OCI-LY3 (cell line): ENCODE data around the gene SEPSECS.

Experiments used
- H2AFZ ChIP-seq: fragments of 200-600, 300-600 bp; shearing (Covaris generic); 2 replicates; pipeline ENCODE4 v1.6.0; 2014; ENCODE audit warnings: antibody characterized with exemption, low read depth, low read length
- H3K27ac ChIP-seq: fragments of 200-600, 300-600 bp; sonication (generic); 2 replicates; pipeline ENCODE4 v1.5.1; 2014; ENCODE audit warnings: mild to moderate bottlenecking, low read length, moderate library complexity, mixed read lengths
- H3K27me3 ChIP-seq: fragments of 200-600, 300-600 bp; sonication (generic); 2 replicates; pipeline ENCODE4 v1.6.1; 2014; ENCODE audit warnings: low read depth, low read length, mixed read lengths
- H3K36me3 ChIP-seq: fragments of 200-600, 300-600 bp; sonication (generic); replicated peaks from 2 replicates; pipeline ENCODE3; 2014; ENCODE audit warnings: low read depth, low read length, mixed read lengths
- H3K4me1 ChIP-seq: fragments of 300-600, 200-600 bp; sonication (generic); 2 replicates; pipeline ENCODE4 v1.6.1; 2014; ENCODE audit warnings: low read length, mixed read lengths
- H3K4me2 ChIP-seq: fragments of 200-600, 300-600 bp; sonication (generic); 2 replicates; pipeline ENCODE4 v1.6.1; 2014; ENCODE audit warnings: low read length, mixed read lengths
- H3K4me3 ChIP-seq: fragments of 300-600, 200-600 bp; sonication (generic); 2 replicates; pipeline ENCODE4 v1.5.1; 2014; ENCODE audit warnings: antibody characterized with exemption, mild to moderate bottlenecking, low read length, moderate library complexity
- H3K79me2 ChIP-seq: fragments of 300-600, 200-600 bp; shearing (Covaris generic); 2 replicates; pipeline ENCODE4 v1.6.1; 2014; ENCODE audit warnings: mild to moderate bottlenecking, low read length, mixed read lengths
- H3K9ac ChIP-seq: fragments of 300-600, 200-600 bp; shearing (Covaris generic); 2 replicates; pipeline ENCODE4 v1.6.0; 2014; ENCODE audit warnings: mild to moderate bottlenecking, low read length, moderate library complexity
- H3K9me3 ChIP-seq: fragments of 200-600, 300-600 bp; shearing (Covaris generic); 2 replicates; pipeline ENCODE4 v1.6.1; 2014; ENCODE audit warnings: low read length, mixed read lengths; ENCODE audit not compliant: insufficient read depth
- H4K20me1 ChIP-seq: fragments of 200-600, 300-600 bp; sonication (generic); 2 replicates; pipeline ENCODE4 v1.6.1; 2016; ENCODE audit warnings: low read length, mixed read lengths; ENCODE audit not compliant: insufficient read depth
- EZH2phosphoT487 ChIP-seq: fragments of 200-600 bp; shearing (Covaris generic); IDR thresholded peaks from 2 replicates; pipeline ENCODE4 v1.6.1; 2018; ENCODE audit warnings: antibody characterized with exemption, mixed run types, low read depth
- TF ChIP-seq, protein P1 (sequence below): fragments of 200-600, 300-600 bp; sonication (generic); IDR thresholded peaks from 2 replicates; pipeline ENCODE4 v1.5.1; 2014; ENCODE audit warnings: antibody characterized with exemption, low read length, low read depth

Gene SEPSECS

DNA sequence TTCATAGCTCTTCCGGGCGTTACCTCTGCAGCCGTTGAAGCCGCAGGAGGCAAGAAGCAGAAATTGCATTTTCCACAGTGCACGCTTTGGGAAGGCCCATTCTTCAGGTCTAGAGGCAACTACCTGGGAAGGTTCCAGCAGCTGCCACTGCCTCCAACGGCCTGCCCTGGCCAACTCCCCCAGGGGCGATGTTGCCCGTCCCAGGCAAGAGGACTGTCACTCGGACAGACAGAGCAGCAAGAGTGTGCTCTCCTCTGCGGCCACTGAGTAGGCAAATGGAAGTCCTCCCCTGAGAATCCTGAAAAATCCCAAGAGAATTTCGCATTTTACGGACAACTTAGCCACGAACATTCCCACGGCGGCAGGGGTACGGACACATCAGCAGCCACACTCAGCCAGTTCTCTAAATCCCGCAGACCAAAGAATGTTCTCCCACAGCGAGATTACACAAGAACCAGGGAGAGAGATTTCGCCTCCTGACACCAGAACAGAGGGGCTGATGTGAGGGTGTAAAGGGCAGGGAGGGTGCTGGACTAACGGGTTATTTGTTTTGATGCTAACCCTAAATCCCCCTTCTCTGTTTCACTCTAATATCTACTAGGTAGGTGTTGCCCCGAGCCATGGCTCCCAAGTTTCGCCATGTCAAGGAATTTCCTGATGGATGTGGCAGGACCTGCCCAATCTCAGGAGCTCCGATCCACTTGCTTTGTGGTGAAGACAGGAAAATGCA, 63.8 kb downstream of the SEPSECS start:
- H3K79me2 ChIP-seq = no peaks in the 10 kb centered on the region
- no peaks in the 10 kb centered on the region for H4K20me1 ChIP-seq
- H3K27ac ChIP-seq = no peak overlapping the region
- peaks cover 4% of the 10 kb centered on the region; the same call in 1 of the 2 replicates for H3K9me3 ChIP-seq
- no peak overlapping the region for H3K9ac ChIP-seq
- H3K27me3 ChIP-seq = no peaks in the 10 kb centered on the region
- H3K4me1 ChIP-seq = no peaks in the 10 kb centered on the region
- no peak overlapping the region for H3K4me2 ChIP-seq
- TF ChIP-seq, protein P1, sequence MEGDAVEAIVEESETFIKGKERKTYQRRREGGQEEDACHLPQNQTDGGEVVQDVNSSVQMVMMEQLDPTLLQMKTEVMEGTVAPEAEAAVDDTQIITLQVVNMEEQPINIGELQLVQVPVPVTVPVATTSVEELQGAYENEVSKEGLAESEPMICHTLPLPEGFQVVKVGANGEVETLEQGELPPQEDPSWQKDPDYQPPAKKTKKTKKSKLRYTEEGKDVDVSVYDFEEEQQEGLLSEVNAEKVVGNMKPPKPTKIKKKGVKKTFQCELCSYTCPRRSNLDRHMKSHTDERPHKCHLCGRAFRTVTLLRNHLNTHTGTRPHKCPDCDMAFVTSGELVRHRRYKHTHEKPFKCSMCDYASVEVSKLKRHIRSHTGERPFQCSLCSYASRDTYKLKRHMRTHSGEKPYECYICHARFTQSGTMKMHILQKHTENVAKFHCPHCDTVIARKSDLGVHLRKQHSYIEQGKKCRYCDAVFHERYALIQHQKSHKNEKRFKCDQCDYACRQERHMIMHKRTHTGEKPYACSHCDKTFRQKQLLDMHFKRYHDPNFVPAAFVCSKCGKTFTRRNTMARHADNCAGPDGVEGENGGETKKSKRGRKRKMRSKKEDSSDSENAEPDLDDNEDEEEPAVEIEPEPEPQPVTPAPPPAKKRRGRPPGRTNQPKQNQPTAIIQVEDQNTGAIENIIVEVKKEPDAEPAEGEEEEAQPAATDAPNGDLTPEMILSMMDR = no peak
- H3K4me3 ChIP-seq = no peak overlapping the region
- H3K36me3 ChIP-seq = no peaks in the 10 kb centered on the region
- H2AFZ ChIP-seq = no peak overlapping the region

DNA sequence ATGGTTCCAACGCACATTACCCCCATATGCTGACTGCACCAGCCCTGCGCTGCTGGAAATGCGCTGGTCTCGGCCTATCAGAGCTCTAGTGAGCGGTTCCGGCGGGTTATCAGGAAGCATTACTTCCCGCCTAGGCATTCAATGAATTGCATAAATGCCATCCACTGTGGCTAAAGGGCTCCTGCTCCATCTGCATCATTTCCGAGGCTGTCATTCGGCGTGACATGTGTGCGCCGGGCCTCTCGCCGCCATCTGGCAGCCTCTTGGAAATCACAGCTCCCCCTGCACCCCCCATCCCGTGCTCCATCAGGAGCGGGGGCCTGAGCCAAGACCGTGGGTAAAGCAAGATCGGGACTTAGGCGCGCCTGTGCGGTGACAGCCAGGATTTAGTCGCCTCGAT, 64.4 kb downstream of the SEPSECS start:
- H3K4me1 ChIP-seq = no peaks in the 10 kb centered on the region
- H3K36me3 ChIP-seq = no peaks in the 10 kb centered on the region
- no peak for TF ChIP-seq EZH2phosphoT487
- TF ChIP-seq, protein P1 = no peak
- H2AFZ ChIP-seq = no peak overlapping the region
- H4K20me1 ChIP-seq = no peaks in the 10 kb centered on the region
- no peak overlapping the region for H3K4me3 ChIP-seq
- no peaks in the 10 kb centered on the region for H3K27me3 ChIP-seq
- H3K4me2 ChIP-seq = no peak overlapping the region
- no peaks in the 10 kb centered on the region for H3K79me2 ChIP-seq
- H3K9ac ChIP-seq = no peak overlapping the region
- H3K27ac ChIP-seq = no peak overlapping the region
- peaks cover 4% of the 10 kb centered on the region; the same call in 1 of the 2 replicates for H3K9me3 ChIP-seq

DNA sequence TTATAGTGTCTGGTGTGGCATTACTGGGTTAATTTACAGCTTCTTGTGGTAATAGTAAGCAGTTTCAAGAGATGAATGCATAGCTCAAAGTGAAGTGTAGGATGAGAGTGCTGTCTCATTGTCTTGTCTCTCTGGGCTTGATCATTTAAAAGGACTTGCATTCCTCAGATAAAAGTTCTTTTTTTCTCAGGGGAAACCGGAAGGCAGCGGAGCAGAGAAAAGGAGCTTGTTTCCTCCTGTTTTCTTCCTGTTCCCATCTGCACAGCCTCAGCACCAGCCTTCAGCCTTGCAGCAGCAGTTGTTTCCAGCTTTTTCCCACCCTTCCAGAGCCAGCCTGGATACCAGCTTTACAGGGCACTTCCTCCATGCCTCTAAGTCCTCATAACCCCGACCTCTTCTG, 68.1 kb downstream of the SEPSECS start:
- H4K20me1 ChIP-seq = no peaks in the 10 kb centered on the region
- H3K9ac ChIP-seq = no peak overlapping the region
- H3K9me3 ChIP-seq = peaks cover 4% of the 10 kb centered on the region; the same call in 1 of the 2 replicates
- no peak overlapping the region for H2AFZ ChIP-seq
- H3K27ac ChIP-seq = no peak overlapping the region
- no peak overlapping the region for H3K4me3 ChIP-seq
- H3K36me3 ChIP-seq = no peaks in the 10 kb centered on the region
- no peak for TF ChIP-seq EZH2phosphoT487
- TF ChIP-seq, protein P1 = no peak
- no peaks in the 10 kb centered on the region for H3K79me2 ChIP-seq
- H3K27me3 ChIP-seq = no peaks in the 10 kb centered on the region
- no peak overlapping the region for H3K4me2 ChIP-seq
- H3K4me1 ChIP-seq = no peaks in the 10 kb centered on the region

DNA sequence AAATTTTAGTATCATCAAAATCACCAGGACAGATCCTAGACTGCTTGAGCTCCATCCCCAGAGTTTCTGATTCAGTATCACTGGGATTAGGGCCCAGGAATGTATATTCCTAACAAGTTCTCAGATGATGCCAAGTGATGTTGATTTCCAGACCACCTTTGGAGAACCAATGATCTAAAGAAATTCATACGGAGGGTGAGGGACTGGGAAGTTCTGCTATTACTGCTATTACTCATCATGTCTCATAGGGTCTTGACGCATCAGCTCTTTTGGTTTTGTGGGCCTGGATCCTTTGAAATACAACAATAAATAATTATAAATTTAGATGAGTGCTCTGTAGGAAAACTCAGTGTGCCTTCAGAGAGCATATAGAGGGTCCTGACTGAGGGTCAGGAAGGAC, 69.7 kb downstream of the SEPSECS start:
- TF ChIP-seq, protein P1 = no peak
- no peak for TF ChIP-seq EZH2phosphoT487
- Histone ChIP-seq H3K4me2 (no peak overlapping the region), H3K9ac (no peak overlapping the region), H3K27me3 (no peaks in the 10 kb centered on the region), H3K27ac (no peak overlapping the region), H3K9me3 (peaks cover 4% of the 10 kb centered on the region; the same call in 1 of the 2 replicates), H2AFZ (no peak overlapping the region), H3K36me3 (no peaks in the 10 kb centered on the region), H3K4me3 (no peak overlapping the region), H4K20me1 (no peaks in the 10 kb centered on the region), H3K4me1 (no peaks in the 10 kb centered on the region), H3K79me2 (no peaks in the 10 kb centered on the region)
